Measurements from ENCODE around the gene TAF10.
A peak's percentile ranks its signal among the peaks of the same experiment; 100 is the strongest.

TAF10 gene

GRCh38 chr11:6583584-6583983 lies 28.4 kb downstream of the TAF10 start:
- no peak for TF ChIP-seq CTCF (IDR thresholded peaks at IDR 0.05; ENCODE audit: low read depth, low read length)
- no peak for DNase-seq (ENCODE audit: low read depth in 2 of 2)
- no peak overlapping the region for H3K4me3 ChIP-seq (replicated peaks in 1 of 2; ENCODE audit: low read depth in 2 of 2, low read length in 2 of 2)

- DNase-seq (ENCODE audit: low read depth in 2 of 2) = no peak
- H3K4me3 ChIP-seq (replicated peaks in 1 of 2; ENCODE audit: low read depth in 2 of 2, low read length in 2 of 2) = no peak overlapping the region
- TF ChIP-seq CTCF (IDR thresholded peaks at IDR 0.05; ENCODE audit: low read depth, low read length) = no peak
Observed at GRCh38 chr11:6579681-6580080, 32.3 kb downstream of the TAF10 start.

- no peak for TF ChIP-seq CTCF (IDR thresholded peaks at IDR 0.05; ENCODE audit: low read depth, low read length)
- DNase-seq (ENCODE audit: low read depth in 2 of 2) = no peak
Observed at GRCh38 chr11:6578134-6578533, 33.9 kb downstream of the TAF10 start.

GRCh38 chr11:6576471-6577373 lies 35.3 kb downstream of the TAF10 start:
- H3K4me3 ChIP-seq (replicated peaks in 1 of 2; ENCODE audit: low read depth in 2 of 2, low read length in 2 of 2) = no peak overlapping the region
- peak; percentile 57 to 85 for DNase-seq (ENCODE audit: low read depth in 2 of 2)
- TF ChIP-seq CTCF (IDR thresholded peaks at IDR 0.05; ENCODE audit: low read depth, low read length) = no peak

More at GRCh38 chr11:6578134-6578533, 33.9 kb downstream of the TAF10 start:
- H3K4me3 ChIP-seq (replicated peaks in 1 of 2; ENCODE audit: low read depth in 2 of 2, low read length in 2 of 2) = no peak overlapping the region

- DNase-seq (ENCODE audit: low read depth in 2 of 2) = no peak
- TF ChIP-seq CTCF (IDR thresholded peaks at IDR 0.05; ENCODE audit: low read depth, low read length) = no peak
- H3K4me3 ChIP-seq (replicated peaks in 1 of 2; ENCODE audit: low read depth in 2 of 2, low read length in 2 of 2) = no peak overlapping the region
Observed at GRCh38 chr11:6574816-6575715, 37.0 kb downstream of the TAF10 start.

GRCh38 chr11:6572215-6572614 lies 39.8 kb downstream of the TAF10 start:
- no peak overlapping the region for H3K4me3 ChIP-seq (replicated peaks in 1 of 2; ENCODE audit: low read depth in 2 of 2, low read length in 2 of 2)
- DNase-seq (ENCODE audit: low read depth in 2 of 2) = peak; percentile 79 to 81
- no peak for TF ChIP-seq CTCF (IDR thresholded peaks at IDR 0.05; ENCODE audit: low read depth, low read length)

Measured in cardiac fibroblast (primary cell).